Cardiac muscle cell (in vitro differentiated cells and primary cell): ENCODE data around the gene TENM3. TPM values are rescaled to one million over a fixed set of nuclear protein-coding genes. Genes with fewer than 3 reads are reported as not detected.

Source experiments
- DNase-seq, 2 donors: peaks; one replicate each; pipeline versions ENCODE4 v3.0.0 to v3.0.0-alpha.2; 2010 to 2017; ENCODE audit warnings: low read depth in 1 of 2, low spot score in 1 of 2
- H3K27ac ChIP-seq: fragments of 200-600 bp; sonication (generic); 2 replicates; pipeline ENCODE4 v1.5.1; 2016
- H3K27me3 ChIP-seq: fragments of 200-600 bp; sonication (generic); 2 replicates; pipeline ENCODE4 v1.6.0; 2016; ENCODE audit warnings: control low read depth
- H3K36me3 ChIP-seq: fragments of 200-600 bp; sonication (generic); 2 replicates; pipeline ENCODE4 v1.5.1; 2016; ENCODE audit warnings: control low read depth
- H3K4me1 ChIP-seq: fragments of 200-600 bp; sonication (generic); 2 replicates; pipeline ENCODE4 v1.8.1; 2017; ENCODE audit warnings: low read depth, mild to moderate bottlenecking, mixed run types
- H3K4me3 ChIP-seq: fragments of 200-600 bp; sonication (generic); 2 replicates; pipeline ENCODE4 v1.5.1; 2016; ENCODE audit warnings: mild to moderate bottlenecking
- H3K9me3 ChIP-seq: fragments of 200-600 bp; sonication (generic); 2 replicates; pipeline ENCODE4 v1.5.1; 2017; ENCODE audit warnings: low read depth, mild to moderate bottlenecking, control low read depth
- polyA plus RNA-seq: library from polyadenylated mRNA; unstranded; fragments of >200 nt; fragmentation: Nextera tagmentation; extraction: Ambion mirVana; gene quantifications from 2 replicates; pipeline ENCODE4 v1.2.1, GENCODE V29; 2016
- total RNA-seq: library from RNA; depleted of rRNA; stranded (reverse); fragments of >200 nt; gene quantifications from 2 replicates; pipeline ENCODE4 v1.2.3, GENCODE V29; 2016
- TF ChIP-seq, protein P1 (sequence below): IDR thresholded peaks from 2 replicates; pipeline ENCODE4 v1.5.1; 2012; ENCODE audit warnings: low read depth, mild to moderate bottlenecking, low read length

TENM3 gene
- total and polyA plus RNA-seq, 2 experiments from 2014 or later, result 12.5 to 24.8 TPM

DNA sequence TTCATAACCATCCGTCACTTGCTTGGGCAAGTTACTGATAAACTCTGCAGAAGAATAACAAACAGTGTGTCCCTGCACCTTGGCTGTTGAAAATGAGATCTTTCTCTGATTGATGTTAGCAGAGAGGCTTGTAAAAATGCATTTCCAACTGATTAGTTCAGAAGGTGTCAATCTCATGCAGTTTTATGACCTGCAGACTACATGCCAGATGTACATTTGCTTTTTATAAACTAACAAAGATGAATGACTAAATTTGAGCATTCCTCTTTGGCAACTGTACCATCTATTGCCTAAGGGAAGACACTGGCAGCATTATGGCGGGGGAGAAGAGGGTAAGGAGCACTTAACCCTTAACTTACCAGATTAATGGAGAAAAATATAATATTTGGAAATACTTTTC lies 481.2 kb downstream of the TENM3 start:
- DNase-seq, result no peak
- TF ChIP-seq, protein P1, sequence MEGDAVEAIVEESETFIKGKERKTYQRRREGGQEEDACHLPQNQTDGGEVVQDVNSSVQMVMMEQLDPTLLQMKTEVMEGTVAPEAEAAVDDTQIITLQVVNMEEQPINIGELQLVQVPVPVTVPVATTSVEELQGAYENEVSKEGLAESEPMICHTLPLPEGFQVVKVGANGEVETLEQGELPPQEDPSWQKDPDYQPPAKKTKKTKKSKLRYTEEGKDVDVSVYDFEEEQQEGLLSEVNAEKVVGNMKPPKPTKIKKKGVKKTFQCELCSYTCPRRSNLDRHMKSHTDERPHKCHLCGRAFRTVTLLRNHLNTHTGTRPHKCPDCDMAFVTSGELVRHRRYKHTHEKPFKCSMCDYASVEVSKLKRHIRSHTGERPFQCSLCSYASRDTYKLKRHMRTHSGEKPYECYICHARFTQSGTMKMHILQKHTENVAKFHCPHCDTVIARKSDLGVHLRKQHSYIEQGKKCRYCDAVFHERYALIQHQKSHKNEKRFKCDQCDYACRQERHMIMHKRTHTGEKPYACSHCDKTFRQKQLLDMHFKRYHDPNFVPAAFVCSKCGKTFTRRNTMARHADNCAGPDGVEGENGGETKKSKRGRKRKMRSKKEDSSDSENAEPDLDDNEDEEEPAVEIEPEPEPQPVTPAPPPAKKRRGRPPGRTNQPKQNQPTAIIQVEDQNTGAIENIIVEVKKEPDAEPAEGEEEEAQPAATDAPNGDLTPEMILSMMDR, result no peak
- H3K27me3 ChIP-seq, result no peaks in the 10 kb centered on the region
- H3K27ac ChIP-seq, result no peak overlapping the region
- H3K9me3 ChIP-seq, result no peaks in the 10 kb centered on the region
- H3K4me1 ChIP-seq, result no peaks in the 10 kb centered on the region
- H3K4me3 ChIP-seq, result no peak overlapping the region
- H3K36me3 ChIP-seq, result no peaks in the 10 kb centered on the region

DNA sequence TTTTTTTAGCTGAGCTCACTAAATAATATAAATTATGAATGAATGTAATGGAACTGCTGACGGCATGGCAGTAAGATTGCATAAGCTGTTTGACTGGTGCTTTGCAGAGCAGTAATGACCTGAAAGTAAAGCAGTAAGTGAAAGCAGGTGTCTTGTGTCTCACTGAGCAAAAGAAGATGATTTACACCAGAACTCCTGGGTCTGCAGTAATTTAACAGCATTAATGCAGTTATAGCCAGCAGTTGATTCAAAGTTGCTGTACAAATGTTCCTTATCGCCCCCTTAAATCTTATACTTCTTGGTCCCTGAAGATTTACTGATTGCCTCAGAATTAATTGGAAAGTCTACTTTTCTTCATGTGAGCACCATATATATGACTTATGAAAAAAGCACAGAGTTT lies 486.3 kb downstream of the TENM3 start:
- Histone ChIP-seq H3K9me3 (no peaks in the 10 kb centered on the region), H3K36me3 (no peaks in the 10 kb centered on the region), H3K4me1 (no peaks in the 10 kb centered on the region), H3K27ac (no peak overlapping the region), H3K27me3 (no peaks in the 10 kb centered on the region), H3K4me3 (no peak overlapping the region)
- DNase-seq, result no peak
- TF ChIP-seq, protein P1, result no peak

DNA sequence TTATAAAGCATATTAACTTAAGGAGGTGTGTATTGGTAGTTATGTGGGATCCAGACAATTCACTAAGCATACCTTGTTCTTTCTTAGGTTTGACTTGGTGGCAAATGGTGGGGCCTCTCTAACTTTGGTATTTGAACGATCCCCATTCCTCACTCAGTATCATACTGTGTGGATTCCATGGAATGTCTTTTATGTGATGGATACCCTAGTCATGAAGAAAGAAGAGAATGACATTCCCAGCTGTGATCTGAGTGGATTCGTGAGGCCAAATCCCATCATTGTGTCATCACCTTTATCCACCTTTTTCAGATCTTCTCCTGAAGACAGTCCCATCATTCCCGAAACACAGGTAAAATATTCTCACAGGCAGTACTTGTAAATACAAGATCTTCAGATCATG lies 487.6 kb downstream of the TENM3 start:
- H3K9me3 ChIP-seq, result no peaks in the 10 kb centered on the region
- no peak overlapping the region for H3K4me3 ChIP-seq
- no peaks in the 10 kb centered on the region for H3K27me3 ChIP-seq
- no peak for DNase-seq
- no peak overlapping the region for H3K27ac ChIP-seq
- H3K4me1 ChIP-seq, result no peaks in the 10 kb centered on the region
- no peaks in the 10 kb centered on the region for H3K36me3 ChIP-seq
- TF ChIP-seq, protein P1, result no peak

DNA sequence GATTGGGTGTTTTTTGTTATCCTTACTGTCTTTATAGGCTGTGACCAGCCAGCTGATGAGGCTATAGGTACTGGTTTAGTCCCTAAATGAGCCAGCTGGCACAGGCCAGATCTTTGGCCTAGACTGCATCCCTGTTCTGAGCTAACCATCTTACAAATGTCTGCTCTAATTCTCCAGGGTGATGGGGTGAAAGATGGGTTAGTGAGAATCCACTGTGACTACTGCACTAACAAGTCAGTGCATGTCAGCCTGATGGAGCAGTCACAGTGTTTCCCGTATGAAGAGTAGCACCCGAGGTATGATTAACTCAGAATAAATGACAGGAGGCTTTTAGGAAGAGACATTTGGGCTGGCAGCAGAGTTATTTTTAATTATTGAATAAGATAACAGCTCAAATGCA lies 493.0 kb downstream of the TENM3 start:
- no peak overlapping the region for H3K27ac ChIP-seq
- TF ChIP-seq, protein P1, result no peak
- no peaks in the 10 kb centered on the region for H3K36me3 ChIP-seq
- H3K4me1 ChIP-seq, result peaks cover 7% of the 10 kb centered on the region
- no peak for DNase-seq
- no peak overlapping the region for H3K4me3 ChIP-seq
- H3K27me3 ChIP-seq, result no peaks in the 10 kb centered on the region
- H3K9me3 ChIP-seq, result no peaks in the 10 kb centered on the region

DNA sequence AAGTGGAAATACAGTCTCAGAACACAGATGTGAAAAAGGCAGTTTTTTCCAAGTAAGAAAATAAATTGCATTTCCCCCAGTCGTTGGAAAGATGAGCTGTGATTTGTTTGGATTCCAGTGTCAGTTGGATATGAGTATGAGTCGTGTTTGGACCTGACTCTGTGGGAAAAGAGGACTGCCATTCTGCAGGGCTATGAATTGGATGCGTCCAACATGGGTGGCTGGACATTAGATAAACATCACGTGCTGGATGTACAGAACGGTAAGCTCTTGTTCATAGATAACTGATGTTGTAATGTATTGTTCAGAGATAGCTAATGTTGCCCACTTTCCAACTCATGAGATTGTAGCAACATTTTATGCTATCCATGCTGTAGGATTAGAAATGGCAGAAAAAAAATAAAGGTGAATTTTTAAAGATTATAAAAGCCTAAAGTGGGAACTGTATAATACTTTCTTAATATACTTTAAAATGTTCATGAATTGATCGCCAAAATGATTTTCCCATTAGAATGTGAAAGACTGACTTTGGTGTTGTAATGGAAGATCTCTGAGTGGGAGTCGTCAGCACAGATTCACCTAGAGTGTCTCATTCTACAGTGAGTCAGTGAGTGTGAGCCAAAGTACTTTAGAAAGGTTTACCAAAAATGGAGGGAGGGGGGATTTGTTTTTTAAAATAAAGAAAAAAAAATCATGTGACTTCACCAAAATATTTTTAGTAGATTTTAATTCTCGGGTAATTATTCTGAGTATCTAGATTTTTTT lies 495.3 kb downstream of the TENM3 start:
- no peaks in the 10 kb centered on the region for H3K9me3 ChIP-seq
- no peak overlapping the region for H3K4me3 ChIP-seq
- H3K4me1 ChIP-seq, result peaks cover 7% of the 10 kb centered on the region
- H3K27ac ChIP-seq, result no peak overlapping the region
- H3K27me3 ChIP-seq, result no peaks in the 10 kb centered on the region
- TF ChIP-seq, protein P1, result no peak
- DNase-seq, result no peak
- H3K36me3 ChIP-seq, result no peaks in the 10 kb centered on the region
